CD4-positive, alpha-beta T cell treated with Interleukin-12 subunit alpha and Interleukin-12 subunit beta, for 1 hour (primary cell): ENCODE results near the gene RAB28.

Source experiments
- DNase-seq: peaks from one replicate; pipeline ENCODE4 v3.0.0-alpha.2; 2020

Gene RAB28

GRCh38 chr4:13484122-13484748 lies at the start of gene RAB28:
TSS of gene RAB28 (minus strand) at chr4:13484340.
- DNase-seq: peak; percentile 95

DNA sequence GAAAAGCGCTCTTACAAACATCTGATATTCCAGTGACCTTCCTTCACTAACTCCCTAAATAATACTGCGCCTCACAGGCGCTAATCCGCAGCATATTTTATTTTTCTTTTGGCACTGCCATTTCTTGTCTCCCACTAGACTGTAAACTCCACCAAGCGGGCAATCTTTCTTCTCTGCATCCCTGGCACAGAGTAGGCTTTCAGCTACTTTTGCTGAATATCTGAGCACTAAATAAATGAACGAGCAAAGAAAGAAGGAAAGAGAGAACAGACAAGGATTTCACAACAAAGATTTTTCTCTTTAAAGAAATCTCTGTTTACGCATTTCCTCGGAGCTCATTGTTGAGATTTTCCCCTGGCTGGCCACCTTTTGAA lies 47.5 kb upstream of the RAB28 start:
- DNase-seq: no peak

DNA sequence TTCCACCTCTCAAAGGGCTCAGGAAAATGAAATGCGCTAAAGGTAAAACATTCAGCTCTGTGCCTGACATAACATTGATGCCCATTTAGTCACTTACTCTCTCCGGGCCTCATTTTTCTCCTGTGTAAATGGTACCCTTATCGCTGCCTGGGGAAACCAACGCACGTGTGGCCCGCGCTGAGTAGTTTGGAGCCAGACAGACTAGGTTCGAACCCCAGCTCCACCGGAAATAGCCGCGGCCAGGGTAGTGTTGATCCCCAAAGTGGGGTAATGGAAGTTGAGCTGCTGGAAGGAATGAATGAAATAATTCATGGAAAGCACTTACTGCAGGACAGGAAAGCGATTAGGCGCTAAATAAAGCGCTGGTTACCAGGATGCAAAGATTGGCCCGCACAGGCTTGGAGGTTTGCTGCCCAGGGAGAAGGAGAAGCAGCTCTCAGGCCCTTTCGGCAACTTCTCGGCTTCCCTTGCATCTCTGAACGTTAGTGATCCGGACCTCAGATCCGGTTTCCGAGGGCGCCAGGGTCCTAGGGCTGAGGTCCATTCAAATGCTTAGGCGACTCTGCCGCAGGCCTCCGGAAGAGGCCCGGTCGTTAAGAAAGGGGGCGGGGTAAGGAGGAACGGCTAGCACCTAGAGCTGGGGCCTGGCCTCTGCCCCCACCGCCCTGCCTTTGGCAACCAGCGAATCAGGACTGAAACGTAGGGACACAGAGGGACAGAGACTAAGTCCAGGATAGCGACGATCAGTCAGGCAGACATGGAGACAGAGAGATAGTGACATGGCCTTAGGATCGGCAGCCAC lies 46.9 kb upstream of the RAB28 start:
- no peak for DNase-seq

DNA sequence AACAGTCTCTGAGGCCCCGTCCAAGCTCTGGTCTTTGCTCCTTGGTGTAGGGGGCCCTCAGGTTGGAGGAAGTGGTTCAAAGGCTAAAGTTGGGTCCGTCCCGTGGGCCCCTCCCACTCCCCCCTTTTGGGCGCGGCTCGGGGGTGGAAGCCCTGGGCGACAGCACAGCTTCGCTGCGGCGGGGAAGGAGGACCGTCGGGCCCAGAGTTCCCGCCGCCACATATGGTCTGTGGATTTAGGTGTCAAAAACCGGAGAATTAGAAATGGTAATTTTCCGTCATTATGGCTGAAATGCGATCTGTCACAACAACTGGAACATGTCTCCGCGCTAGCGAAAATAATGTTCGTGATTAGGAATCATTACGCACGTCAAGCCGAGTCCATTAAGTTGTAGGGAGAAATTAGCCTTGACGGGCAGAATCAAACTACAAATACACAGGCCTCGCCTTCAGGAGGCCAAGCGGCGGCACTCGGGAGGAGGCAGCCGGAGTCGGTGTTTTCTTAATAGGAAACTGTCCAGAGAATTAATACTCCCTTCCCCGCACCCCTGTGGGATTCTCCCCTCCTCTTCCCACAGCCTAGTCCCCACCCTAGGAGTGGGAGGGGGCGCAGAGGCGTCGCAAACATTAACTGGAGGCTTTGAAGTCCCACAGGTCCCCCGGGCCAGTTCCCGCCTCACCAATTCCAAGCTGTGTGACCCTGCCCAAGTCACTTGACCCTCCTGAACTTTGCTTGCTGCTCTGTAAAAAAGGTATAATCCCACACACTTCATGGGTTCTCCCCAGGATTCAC lies 45.2 kb upstream of the RAB28 start:
- DNase-seq: no peak

- no peak for DNase-seq
Measured at GRCh38 chr4:13528821-13529127, 44.6 kb upstream of the RAB28 start.

DNA sequence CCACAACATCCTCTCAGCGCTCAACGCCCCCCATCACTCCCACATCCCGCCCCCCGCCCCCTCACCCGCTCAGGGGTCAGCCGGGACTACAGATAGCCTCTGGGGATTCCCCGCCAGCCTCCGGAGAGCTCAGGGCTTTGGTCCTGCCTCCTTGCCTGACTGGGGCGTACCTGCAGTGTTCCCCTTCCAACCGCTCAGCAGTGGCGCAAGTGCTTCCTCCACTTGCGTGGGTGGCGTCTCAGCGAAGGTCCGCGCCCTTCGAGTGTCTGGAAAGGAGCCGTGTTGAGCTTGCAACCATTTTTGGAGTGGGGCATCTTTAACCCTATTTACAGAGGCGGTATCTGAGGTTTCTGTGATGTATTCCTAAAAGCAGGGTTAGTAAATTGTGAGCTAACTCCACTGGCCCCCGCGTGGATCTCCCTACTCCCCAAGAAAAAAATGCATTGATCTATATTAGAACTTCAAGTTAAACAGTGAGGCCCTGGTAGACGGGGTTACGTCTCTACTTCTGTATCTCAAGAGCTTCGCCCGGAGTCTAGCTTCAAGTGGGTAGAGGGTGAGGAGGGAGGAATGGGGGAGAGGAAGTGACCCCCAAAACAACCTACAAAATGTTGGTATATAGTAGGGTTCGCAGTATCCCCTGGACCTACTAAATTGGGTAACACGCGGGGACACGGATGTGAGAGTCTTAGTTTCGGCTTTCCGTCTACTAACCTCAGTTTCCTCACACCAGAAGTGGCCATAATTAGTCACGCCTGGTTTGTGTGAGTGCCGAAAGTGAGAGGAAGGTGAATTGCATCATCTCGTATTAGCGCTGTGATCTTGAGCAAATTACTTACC lies 44.1 kb upstream of the RAB28 start:
- DNase-seq: no peak

DNA sequence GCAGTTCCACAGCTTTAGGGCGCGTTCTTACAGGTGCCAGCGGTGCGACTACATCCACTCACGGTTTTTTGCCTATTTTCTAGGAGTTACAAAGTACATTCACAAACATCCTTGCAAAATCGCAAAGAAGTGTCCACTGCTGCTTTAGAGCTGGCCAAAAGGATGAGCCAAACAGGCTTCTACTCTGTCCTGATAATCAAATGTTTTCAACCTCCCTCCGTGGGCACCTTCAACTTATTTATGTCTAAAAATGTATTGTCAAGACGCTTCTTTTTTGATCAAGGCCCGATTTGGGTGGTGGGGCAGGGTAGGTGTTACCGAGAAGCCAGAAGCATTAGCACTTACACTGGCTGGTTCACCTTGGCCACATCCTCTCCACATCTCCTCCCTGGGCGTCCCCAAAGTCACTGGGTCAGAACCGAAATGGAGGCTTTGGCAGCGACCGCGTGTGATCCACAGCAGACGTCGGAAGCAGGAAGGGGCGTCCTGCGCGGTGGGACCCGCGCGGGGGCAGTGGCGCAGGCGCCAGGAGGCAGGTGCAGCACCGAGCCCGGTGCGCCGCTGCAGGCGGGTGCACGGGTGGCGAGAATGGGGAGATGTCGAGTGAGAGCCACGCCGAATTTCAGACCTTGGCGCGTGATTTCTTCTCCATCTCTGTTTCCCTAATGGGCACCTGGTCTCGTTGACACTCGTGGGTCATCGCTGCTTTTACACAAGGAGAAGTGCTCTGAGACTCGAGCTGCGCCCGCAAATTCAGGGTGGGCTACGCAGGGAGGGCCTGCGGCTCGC lies 43.2 kb upstream of the RAB28 start:
- no peak for DNase-seq

DNA sequence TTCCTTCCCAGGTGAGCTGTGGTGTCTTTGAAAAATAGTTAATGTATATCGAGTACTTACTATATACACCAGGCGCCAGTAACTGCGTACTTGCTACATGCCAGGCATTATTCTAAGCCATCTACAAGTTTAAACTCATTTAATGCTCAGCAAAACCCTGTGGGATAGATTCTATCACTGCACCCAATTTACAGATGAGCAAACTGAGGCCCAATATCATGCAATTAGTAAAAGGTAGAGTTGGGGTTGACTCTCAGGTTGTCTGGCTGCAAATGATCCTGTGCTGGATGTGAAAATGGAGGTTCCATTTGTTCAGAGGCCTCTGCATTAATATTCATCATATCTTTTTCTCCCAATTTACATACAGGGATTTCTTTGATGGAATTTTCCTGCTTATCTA lies 42.5 kb upstream of the RAB28 start:
- DNase-seq: no peak

GRCh38 chr4:13525606-13526281 lies 41.6 kb upstream of the RAB28 start:
- no peak for DNase-seq

DNA sequence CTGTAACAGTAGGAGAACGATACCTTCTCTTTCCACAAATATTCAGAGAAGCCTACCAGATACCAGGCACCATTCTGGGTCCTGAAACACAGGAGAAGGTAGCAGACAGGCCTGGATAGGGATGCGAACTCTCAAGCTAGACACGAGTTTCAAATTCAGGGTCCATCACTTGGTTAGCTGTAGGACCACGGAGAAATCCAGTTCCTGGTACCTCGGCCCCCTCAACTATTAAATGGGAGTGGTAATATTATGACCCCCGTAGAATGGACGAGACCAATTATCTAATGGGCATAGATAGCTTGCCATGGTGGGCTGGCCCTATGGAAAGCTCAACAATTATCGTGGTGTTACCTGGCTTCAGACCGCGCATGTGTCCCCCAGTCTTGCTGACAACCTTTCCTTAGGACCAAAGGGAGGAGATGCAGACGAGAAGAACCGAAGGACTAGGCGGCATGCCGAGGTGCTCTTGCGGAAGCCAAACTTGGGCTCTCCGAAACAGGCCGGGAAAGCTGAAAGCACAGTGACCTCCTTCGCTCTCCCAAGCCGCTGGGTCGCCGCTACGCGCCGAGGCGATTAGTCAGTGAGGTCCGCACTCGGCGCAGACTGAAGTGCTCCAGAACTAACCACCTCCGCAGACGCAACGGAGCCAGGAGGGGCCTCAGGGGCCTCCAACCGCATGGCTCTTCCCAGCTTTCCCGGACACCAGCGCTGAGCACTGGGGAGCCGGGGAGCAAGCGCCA lies 40.5 kb upstream of the RAB28 start:
- DNase-seq: no peak

DNA sequence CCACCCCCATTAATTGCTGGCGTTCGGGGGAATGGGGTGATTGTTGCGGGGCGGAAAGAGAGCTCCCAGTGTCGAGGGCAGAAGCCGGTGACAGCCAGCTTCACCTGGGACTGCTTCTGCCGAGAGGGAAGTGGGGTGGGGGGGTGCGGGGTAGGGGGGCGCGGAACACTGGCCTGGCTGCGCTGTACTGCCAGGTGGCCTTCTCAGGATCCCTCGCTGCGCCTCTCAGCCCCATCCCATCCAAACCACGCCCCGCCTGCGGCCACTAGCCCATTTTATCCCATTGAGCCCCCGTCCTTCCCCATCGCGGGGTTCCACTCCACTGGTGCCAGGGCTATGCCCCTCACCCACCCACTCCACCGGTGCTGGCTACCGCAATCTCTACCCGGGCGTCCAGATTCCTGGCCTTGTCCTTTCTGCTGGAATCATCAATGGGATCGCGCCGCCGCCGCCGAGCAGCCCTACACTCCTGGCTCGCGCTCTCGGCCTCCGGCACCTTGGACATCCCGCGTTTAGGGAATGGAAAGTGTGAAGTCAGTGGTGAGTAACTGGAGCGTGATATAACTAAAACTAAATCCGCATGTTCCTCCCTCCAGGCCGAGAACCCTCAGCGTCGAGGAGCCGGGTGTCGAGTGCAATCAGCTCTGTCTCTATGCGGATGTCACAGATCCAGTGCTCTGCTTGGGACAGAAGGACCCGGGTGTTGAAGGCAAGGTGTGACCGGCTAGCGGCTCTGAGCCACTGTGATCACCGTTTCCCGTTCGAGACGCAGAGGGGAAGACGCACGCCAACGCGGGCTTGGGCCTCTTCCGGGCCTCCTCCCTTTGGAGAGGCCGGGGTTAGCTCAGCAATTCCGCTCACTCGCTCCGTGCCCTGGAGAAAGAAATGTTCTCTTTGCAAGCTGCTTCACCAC lies 39.7 kb upstream of the RAB28 start:
- DNase-seq: no peak

DNA sequence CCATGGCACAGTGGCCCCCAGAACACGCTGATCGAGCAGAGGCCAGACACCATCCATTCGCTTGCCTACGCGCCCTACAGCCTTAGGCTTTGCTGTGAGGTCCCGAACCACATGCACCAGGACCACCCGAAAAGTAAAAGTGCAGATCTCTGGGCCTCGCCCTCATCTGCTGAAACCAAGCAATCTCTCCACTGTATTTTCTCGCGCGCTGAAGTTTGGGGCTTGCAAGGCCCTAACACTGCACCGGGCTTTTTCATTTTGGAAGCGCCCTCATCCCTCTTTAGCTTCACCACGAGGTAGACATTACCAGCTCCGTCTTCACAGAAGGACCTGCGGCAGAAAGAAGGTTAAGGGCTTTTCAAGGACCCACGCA lies 39.0 kb upstream of the RAB28 start:
- no peak for DNase-seq

DNA sequence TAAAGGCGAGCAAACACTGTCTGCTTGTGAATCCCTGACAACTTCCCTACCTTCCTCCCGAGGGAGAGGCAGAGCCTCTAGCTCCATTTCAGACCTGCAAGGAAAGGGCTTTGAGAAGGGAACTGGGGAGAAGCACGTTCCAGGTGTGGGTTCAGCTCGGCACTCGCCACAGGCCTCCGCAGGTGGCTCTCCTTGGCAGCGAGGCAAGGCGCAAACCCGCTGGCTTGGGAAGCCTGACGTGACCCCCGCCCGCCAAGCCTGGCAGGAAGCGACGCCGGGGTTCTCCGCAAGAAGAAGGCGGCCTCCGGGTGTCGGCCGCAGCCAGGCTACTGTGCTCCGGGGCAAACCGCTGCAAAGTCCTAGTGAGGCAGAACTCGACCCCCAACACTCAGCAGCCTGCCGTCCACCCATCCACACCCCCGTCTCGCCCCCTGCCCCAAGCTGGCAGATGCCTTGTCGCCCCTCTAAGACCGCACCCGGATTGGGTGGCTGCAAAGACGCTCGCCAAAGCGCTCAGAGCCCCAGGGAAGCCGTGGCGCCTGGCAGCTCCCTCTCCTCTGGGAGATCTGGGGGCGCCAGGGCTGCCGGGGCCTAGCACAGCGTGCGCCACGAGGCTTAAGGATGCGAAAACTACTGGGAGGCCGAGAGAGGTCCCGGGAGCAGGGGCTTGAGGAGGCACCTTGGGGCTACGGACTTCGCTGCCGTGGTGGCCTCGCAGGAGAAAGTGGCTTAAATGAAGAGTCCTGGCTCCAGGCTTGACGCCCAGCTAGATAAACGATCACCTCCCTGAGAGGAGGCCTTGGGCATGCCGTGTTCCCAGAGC lies 38.4 kb upstream of the RAB28 start:
- DNase-seq: no peak

- no peak for DNase-seq
Measured at GRCh38 chr4:13521047-13521446, 36.9 kb upstream of the RAB28 start.

DNA sequence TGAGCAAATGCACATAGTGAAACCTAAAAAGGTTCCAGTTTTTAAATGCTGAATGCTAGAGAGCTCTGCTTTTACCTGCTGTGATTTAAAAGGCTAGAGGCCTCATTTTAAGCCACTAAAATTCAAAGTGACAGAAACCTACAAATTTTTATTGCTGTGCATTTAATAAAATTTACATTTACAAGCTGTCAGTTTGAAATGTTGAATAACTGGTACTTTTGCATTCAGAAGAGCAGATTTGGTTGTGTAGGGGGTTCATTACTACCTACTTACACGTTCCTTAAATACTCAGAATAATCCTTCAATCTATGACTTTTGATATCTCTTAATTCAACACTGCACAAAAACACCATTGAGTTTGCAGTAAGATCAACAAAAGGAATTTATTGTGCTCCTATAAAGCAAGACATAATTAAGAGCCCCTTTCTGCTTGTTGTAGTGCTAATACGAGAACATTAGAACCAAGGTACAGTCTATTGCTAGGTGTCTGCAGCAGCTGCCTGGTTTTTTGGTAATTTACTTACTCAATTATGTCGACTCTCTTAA lies 32.2 kb upstream of the RAB28 start:
- no peak for DNase-seq

- no peak for DNase-seq
Measured at GRCh38 chr4:13515268-13515667, 31.1 kb upstream of the RAB28 start.

DNA sequence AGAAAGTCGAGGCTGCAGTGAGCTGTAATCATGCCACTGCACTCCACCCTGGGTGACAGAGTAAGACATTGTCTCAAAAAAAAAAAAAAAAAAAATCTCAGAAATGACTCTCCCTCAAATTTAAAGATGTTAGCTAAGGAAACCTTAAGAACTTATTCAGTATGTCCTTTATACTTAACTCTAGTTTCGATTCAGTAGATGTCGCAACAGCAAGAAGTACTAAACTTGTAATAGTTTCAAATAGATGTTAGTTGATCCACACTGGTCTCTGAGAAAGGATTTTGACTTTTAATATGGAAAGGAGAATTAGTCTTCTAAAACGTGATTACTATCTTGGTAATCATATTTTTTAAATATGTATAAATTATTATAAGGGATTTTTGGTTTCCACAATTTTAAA lies 30.6 kb upstream of the RAB28 start:
- DNase-seq: no peak

DNA sequence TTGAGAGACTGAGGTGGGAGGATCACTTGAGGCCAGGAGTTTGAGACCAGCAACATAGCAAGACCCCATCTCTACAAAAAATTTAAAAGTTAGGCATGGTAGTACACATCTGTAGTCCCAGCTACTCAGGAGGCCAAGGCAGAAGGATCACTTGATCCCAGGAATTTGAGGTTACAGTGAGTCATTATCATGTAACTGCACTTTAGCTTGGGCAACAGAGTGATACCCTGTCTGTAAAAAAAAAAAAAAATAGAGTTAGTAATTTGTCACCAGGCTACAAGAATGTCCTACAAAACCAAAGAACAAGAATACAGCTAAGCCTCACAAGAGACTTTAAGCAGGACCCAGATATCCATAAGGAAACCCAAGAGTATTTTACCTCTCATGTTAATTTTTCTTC lies 27.0 kb upstream of the RAB28 start:
- DNase-seq: no peak

DNA sequence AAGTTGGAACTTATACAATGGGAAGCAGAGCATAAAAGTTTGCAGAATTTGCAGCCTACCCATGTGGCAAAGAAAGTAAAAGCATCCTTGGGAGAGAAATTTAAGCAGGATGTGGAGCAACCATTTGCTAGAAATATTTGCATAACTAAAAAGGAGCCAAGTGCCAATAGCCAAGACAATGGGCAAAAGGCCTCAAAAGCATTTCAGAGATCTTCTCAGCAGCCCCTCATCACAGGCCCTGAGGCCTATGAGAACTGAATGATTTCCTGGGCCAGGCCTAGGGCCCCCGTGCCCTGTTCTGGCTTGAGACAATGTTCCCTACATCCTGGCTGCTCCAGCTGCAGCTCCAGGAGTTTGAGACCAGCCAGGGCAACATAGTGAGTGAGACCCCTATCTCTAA lies 25.3 kb upstream of the RAB28 start:
- DNase-seq: no peak
